GM11168 (cell line): ENCODE measurements around the gene VAMP5.
"Not testable (repeated sequence)": the region's sequence is repeated elsewhere in the genome, so short reads cannot be mapped to it uniquely, and the experiment has no call there.

Experiments
- in situ Hi-C: fragments of 300-500 bp; cut with MboI; formaldehyde crosslinking; loops from one replicate; pipeline ENCODE4 v1.12.0; 2022; ENCODE audit warnings: low sequenced_read_pairs; ENCODE audit not compliant: unreplicated experiment

The VAMP5 gene, protein sequence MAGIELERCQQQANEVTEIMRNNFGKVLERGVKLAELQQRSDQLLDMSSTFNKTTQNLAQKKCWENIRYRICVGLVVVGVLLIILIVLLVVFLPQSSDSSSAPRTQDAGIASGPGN

DNA sequence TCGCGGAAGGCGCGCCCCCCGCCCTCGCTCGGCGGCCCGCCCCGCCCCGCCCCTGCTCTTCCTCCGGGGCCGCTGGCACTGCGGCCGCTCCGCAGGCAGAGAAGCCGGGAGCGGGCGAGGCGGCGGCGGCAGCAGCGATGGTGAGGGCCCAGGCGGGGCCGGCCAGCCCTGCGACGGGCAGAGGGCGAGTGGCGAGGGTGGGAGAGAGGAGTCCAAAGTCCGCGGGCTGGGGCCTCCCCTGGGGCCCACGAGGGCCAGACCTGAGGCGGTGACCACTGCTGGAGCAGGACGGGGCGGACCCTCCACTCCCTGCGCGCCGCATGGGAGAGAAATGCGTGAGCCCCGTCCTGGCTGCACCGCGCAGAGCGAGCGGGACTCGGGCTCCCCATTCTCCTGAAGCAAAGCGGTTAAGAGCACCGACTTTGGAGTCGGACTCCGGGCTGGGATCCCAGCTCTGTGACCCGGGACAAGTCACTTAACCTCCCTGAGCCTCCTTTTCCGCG, at the start of gene VAMP5:
VAMP5 (plus strand) TSS at position 78 of the 503 bp plus-strand sequence; CDS start at position 138, 60 bp downstream.
- in situ Hi-C loops, result no loop called here

DNA sequence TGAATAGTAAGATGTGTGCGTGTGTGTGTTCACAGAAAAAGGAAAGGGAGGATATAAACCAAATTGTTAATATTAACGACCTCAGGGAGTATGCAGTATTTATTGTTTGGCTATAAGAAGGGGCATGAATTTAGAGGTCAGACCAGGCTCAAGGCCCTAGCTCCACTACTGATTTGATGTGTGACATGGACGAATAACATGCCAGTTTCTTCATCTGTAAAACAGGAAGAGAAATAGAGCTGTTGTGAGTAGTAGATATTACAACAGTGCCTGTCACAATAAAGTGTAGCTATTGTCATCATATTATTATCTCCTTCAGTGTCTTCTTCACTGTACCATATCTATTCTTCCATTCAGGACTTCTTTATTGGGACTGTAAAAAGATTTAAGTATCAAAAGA, 49.4 kb upstream of the VAMP5 start:
- in situ Hi-C loops, result no loop called here

DNA sequence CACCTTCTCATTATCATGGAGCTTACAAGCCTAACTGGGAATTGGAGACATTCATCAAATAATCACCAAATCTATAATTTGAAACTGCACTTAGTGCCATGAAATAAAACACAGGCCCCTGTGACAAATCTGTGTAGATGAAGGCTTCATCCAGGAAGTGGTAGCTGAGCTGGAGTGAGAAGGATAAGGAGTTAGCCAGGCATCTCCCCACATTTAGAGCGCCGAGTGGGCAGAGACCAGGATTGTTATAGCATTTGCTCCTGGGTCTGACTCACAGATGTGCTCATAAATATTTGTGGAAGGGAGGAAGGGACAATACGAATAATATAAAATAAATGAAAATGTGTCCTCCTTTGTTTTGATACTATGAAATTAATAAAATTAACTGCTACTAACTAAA, 47.8 kb upstream of the VAMP5 start:
- in situ Hi-C loops, result no loop called here

DNA sequence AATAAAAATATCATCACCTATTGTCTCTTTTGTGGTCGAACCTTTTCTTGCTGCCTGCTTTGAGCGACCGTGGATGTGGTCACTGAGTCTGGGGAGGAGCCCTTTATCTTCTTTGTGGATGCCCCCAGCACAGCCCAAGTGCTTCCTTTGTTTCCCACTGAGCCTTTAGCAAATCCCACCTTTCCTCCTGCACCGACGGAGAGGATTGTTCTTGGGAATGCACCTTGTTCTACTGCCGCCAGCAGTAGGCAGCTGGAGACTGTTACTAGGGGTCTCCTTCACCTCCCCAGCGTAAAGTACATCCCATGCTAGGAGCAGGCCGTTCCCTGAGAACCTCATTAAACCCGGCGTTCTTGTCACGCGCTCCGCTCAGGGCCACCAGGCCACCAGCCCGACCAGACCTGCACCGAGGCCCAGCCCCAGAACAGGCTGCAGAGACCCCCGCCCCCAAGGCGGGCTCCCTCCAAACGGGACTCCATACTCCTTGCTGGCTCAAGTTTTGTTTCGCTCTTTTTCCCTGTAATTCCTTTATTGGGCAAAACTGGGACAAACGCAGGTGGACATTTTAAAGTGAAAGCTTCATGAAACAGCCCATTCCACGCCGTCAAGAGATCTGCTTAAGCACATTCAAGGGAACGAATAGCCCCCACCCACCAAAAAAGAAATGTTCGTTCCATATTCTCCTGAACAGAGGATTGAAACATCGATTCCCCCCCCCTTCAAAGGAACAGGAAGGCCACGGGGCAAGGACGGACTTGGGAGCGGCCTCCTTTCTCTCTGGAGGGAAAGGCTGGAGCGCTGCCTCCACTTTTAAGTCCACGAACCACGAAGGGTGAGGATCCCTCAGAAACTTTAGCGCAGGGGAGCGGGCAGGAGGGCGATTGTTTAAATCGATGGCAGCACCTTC, 46.4 kb upstream of the VAMP5 start:
- in situ Hi-C loops, result no loop called here

DNA sequence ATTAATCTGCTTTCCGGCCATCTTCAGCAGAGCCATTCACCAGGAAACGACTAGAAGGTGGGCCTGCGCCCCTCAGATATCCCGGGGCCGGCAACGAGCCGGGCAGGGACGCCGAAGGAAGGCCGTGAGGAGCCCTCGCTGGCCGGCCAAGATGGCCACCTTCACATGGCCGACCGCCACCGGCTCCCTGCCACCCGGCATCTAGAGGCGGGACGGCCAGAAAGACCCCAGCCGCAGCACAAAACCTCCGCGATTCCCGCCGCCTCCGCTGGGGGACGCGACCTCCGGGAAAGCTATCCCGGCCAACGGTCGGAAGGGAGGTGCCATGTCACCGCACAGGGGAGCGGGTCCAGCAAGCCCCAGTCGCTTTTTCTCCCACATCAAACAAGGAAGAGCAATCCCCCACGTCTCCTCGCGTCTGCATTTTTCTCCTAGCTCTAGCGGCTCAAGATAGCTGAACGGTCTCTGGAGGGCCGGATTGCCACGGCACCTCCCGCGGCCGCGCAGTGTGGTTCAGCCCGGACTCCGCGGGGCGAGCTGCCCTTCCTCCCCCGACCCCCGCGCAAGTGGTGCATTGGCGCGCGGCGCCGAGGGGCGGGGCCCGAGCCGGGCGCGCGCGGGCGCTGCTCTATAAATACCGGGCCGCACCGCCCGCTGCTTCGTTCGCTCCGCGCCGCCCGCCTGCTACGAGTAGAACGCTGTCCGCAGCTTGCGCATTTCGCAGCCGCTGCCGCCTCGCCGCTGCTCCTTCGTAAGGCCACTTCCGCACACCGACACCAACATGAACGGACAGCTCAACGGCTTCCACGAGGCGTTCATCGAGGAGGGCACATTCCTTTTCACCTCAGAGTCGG, 45.5 kb upstream of the VAMP5 start, which contains the start of gene MAT2A:
MAT2A (plus strand) TSS at position 662 of the 854 bp plus-strand sequence; CDS start at position 782, 120 bp downstream.
- in situ Hi-C loops, result no loop called here

DNA sequence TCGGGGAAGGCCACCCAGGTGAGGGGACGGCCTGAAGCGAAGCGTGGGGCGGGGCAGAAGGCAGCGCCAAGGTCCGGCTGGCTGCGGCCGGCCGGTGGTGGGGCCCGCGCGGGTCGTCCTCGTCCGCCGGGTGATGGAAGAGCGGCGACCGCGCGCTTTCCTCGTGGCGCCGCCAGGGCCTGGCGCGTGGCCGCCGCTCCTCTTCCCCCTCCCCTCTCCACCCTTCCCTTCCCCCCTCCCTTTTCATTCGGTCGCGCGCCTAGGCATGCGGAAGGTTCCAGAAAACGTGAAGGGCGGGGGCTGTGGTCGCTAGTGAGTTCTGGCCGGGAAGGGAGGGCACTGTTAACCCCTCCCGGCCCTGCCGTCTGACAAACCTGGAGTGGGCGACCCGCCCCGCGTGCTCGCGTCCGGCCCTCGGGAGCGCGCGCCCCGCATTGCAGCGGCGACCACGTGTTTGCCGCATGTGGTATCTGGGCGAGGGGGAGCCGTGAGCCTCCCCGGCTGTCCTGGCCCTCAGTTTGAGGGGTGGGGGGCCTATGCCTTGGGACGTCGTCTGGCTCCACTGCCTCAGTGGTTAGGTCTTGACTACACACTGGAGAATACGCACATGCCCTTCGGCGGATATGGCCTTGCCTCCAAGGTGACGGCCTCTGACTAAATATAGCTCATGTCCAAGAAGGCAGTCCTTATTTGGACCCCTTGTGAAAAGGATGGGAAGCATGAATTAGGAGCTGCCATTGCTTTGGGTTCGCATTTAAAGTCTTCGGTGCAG, 44.7 kb upstream of the VAMP5 start:
- in situ Hi-C loops, result no loop called here

DNA sequence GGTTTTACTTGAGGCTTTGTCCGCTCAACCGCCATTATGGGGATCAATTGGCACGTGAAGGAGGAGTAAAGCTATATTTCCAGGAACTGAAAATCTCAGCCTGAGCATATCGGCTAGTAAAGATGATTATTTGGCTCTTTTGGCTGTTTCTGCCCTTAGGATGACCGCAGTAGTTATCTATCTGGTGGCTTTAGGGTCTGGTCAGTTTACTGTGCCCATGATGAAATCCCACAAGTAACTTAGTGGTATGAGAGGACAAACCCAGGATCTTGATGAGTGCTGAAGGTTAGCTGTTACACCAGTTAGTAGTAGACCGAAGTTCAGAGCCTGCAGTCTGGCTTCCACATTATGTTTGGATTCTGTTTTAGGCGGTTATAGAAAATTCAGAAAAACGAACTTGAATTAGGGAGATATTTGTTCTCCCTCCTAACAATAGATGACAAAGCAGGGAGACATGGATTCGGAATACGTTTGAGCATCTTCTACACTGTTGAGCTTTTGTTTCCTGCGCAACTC, 44.0 kb upstream of the VAMP5 start:
- in situ Hi-C loops, result no loop called here

DNA sequence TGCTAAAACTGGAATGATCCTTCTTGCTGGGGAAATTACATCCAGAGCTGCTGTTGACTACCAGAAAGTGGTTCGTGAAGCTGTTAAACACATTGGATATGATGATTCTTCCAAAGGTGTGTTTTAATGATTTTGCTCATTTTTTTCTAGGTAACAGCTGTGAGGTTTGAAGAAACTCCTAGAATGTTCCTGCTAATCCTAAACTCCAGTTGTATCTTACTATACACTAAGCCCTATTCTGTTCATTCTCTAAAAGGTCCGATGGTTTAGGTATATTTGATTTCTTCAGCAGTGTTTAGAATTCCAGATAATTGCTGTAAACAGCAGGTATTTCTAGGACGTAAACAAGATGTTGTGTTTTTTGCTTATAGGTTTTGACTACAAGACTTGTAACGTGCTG, 43.0 kb upstream of the VAMP5 start:
- in situ Hi-C loops, result no loop called here

DNA sequence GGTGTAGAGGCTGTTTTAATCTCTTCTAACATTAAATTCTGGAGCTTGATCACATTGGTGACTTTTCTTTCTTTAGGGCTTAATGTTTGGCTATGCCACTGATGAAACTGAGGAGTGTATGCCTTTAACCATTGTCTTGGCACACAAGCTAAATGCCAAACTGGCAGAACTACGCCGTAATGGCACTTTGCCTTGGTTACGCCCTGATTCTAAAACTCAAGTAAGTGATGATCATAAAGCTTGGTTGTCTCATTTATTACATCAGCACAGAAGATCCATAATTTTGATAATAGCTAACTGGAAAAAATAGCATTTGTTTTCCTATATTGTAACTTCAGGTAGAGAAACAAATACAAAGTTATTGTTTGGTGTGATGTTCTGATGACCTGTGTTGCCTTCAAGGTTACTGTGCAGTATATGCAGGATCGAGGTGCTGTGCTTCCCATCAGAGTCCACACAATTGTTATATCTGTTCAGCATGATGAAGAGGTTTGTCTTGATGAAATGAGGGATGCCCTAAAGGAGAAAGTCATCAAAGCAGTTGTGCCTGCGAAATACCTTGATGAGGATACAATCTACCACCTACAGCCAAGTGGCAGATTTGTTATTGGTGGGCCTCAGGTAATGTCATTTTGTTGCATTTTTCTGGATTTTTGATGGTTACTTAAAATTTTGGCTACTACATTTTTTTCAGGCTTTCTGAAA, 42.3 kb upstream of the VAMP5 start:
- in situ Hi-C loops, result no loop called here

DNA sequence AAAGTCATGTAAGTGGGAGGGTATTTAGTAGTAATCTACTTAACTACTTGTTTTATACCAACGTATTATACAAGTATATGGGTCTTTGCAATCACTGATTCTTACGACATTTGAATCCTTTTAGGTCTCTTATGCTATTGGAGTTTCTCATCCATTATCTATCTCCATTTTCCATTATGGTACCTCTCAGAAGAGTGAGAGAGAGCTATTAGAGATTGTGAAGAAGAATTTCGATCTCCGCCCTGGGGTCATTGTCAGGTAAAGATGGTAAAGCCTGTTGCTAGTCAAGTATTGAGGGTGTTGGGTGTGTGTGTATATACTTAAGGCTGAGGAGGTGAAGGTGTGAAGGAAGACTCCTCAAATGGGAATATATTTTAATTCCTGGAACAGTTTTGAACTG, 41.5 kb upstream of the VAMP5 start:
- in situ Hi-C loops, result no loop called here

DNA sequence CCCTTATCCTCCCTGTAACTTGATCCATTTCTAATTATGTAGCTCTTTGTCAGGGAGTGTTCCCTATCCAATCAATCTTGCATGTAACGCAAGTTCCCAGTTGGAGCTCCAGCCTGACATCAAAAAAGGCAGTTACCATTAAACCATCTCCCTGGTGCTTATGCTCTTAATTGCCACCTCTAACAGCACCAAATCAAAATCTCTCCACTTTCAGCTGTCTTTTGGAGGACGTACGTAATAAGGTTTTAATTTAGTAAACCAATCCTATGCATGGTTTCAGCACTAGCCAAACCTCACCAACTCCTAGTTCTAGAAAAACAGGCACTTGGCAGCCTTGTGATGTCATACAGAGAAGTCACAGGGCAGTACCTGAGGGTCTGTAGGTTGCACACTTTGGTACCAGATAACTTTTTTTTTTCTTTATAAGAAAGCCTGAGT, 40.0 kb upstream of the VAMP5 start:
- in situ Hi-C loops, result not testable (repeated sequence)

DNA sequence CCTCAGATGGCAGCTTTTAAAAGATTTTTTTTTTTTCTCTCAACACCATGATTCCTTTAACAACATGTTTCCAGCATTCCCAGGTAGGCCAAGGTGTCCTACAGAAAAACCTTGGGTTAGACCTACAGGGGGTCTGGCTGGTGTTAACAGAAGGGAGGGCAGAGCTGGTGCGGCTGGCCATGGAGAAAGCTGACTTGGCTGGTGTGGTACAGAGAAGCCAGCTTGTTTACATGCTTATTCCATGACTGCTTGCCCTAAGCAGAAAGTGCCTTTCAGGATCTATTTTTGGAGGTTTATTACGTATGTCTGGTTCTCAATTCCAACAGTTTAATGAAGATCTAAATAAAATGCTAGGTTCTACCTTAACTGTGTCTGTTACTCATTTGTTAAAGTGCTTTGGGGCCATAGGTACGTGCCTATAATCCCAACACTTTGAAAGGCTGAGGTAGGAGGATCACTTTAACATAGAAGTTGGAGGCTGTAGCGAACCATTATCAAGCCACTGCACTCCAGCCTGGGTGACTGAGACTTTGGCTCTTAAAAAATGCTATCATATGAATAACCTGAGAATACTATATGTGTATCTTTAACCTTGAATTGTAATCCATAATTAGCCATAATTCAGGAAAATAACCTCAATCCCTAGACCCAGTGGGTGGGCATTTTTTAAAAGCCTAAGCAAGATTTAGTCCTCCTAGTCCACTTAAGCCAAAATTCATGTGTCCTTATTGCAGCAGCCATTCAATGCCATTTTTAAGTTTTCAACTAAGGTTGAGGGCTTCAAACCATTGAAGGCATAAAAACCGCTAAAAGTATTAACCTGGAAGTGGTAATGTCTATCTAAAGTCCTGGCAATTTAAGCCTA, 39.1 kb upstream of the VAMP5 start:
- in situ Hi-C loops, result not testable (repeated sequence)

DNA sequence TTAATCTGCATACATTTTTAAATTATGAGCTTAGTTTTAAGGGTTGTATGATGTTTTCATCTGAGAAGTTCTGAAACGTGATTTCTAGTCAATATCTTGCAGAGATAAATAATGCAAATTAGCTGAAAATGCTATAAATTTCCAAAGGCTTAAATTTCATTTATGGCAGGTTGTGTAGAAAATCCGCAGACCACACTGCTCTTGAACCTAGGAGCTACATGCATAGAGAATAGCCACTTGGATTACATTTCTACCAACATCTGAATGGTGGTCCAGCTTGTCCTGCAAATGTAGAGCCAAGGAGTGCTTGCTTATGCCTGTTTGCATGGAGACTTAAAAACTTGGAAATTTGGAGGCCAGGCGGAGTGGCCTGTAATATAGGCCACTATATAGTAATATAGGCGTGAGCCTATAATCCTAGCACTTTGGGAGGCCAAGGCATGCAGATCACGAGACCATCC, 38.4 kb upstream of the VAMP5 start:
- in situ Hi-C loops, result no loop called here

DNA sequence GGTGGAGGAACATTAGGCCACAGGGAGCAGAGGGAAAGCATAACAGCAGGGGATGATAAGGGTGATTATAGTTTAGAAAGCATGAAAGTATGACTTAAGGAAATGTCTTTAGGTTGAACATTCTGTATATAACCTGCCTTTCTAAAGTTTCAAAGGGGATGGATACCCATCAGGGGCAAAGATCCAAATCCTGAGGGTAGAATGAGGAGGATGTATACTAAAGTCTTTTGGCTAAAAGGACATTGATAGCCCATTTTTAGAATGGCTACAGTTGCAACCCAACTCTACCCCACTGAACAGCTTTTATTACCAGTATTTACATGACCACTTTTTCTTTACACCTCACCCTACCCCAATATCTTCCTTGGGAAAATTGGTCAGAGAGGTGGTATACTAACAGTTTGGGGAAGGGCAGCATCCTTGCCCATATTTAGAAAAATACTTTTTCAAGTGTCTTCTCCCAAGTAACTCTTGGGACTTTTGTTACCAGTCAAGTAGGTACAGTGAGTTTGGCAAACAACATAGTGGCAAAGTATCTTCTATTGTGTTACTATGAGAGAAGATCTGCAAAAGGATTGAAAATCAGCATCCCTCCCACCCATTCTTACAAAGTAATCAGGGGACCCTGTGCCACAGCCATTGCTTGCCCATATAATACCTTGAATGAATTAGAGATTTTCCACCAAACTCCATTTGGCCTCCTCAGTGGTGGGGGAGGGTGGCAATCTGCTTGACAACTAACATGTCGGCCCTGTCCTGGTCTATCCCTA, 37.0 kb upstream of the VAMP5 start:
- in situ Hi-C loops, result no loop called here

DNA sequence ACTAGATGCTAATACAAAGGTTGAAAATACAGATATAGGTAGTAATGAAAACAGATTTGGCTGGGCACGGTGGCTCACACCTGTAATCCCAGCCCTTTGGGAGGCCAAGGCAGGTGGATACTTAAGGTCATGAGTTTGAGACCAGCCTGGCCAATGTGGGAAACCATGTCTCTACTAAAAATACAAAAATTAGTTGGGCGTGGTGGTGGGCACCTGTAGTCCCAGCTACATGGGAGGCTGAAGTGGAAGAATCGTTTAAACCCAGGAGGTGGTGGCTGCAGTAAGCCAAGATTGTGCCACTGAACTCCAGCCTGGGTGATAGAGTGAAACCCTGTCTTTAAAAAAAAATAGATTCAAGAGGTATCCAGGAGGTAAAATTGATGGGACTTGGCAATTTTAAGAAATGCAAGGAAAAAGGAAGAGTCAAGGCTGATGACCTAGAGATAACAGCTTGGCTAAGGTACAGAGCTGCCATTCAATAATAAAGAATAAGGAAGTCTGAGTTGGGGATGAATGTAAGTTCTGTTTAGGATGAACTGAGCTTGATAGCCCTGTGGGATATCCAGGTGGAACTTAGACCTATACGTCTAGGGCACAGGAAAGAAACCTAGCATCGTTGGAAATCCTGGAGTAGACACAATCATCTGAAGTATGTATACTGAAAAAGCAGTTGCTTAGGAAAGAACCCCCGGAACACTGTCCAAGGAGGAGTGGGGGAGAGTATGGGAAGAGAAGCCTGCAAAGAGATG, 36.2 kb upstream of the VAMP5 start:
- in situ Hi-C loops, result no loop called here

DNA sequence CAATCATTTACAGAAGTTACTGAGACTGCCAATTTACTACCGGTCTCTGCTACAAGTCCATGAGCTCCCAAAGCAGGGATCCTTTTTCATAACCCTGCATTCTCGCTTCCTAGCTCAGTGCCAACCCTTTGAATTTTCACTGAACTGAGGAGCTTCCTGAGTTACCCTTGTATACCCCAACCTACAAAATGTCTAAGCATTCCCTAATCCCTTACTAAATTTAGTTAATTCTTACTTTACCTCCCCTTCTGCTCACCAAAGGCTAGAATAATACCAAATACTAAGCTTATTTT, 35.7 kb upstream of the VAMP5 start:
- in situ Hi-C loops, result no loop called here

DNA sequence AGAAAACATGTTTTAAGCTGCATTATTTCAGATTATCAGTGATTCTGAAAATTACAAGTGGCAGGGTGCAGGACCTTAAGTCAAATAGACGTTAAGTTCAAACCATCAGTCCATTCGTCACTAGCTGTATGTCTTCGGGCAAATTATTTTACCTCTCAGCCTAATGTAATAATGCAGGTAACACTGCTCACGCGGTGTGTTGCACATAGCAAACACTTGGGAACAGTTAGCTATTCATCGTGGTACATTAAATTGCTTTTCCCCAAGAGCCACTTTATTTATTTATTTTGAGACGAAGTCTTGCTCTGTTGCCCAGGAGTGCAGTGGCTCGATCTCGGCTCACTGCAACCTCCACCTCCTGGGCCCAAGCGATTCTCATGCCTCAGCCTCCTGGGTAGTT, 35.1 kb upstream of the VAMP5 start:
- in situ Hi-C loops, result no loop called here
